ENCODE data around the gene GPR35.

Gene GPR35

DNA sequence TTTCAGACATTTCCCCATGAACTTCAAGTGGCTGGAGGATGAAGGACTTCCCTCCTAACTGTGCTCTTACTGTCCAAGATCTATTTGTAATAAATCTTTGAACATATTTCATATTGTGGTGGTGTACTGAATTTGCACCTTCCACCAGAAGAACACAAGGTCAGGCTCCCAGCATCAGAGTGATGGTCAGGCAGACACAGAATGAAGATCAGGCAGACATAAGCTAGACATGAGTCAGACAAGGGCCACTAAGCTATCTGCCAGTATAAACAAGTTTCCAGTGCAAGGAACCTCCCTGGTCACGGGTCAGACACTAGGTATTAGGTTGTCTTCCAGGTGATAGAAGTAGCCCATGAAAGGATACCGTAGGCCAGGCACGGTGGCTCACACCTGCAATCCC is 37.4 kb downstream of the GPR35 start:
- peaks cover 7% of the 10 kb centered on the region for H3K27me3 ChIP-seq (ENCODE audit: insufficient read depth, poor library complexity, severe bottlenecking)
- no peak for TF ChIP-seq SPI1 (IDR thresholded peaks at IDR 0.05; ENCODE audit: borderline replicate concordance, low read depth)
- no peak for TF ChIP-seq GABPA (IDR thresholded peaks at IDR 0.05; ENCODE audit: low read depth)
- no peak for TF ChIP-seq POLR2AphosphoS5 (IDR thresholded peaks at IDR 0.05; ENCODE audit: low read depth)
- no peak for TF ChIP-seq CTCF (IDR thresholded peaks at IDR 0.05; ENCODE audit: insufficient read depth, low read length)
- TF ChIP-seq, protein P1, sequence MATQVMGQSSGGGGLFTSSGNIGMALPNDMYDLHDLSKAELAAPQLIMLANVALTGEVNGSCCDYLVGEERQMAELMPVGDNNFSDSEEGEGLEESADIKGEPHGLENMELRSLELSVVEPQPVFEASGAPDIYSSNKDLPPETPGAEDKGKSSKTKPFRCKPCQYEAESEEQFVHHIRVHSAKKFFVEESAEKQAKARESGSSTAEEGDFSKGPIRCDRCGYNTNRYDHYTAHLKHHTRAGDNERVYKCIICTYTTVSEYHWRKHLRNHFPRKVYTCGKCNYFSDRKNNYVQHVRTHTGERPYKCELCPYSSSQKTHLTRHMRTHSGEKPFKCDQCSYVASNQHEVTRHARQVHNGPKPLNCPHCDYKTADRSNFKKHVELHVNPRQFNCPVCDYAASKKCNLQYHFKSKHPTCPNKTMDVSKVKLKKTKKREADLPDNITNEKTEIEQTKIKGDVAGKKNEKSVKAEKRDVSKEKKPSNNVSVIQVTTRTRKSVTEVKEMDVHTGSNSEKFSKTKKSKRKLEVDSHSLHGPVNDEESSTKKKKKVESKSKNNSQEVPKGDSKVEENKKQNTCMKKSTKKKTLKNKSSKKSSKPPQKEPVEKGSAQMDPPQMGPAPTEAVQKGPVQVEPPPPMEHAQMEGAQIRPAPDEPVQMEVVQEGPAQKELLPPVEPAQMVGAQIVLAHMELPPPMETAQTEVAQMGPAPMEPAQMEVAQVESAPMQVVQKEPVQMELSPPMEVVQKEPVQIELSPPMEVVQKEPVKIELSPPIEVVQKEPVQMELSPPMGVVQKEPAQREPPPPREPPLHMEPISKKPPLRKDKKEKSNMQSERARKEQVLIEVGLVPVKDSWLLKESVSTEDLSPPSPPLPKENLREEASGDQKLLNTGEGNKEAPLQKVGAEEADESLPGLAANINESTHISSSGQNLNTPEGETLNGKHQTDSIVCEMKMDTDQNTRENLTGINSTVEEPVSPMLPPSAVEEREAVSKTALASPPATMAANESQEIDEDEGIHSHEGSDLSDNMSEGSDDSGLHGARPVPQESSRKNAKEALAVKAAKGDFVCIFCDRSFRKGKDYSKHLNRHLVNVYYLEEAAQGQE (IDR thresholded peaks at IDR 0.05; ENCODE audit: insufficient replicate concordance, low read depth) = no peak
- no peak overlapping the region for H3K27ac ChIP-seq (replicated peaks)
- no peak overlapping the region for H3K4me3 ChIP-seq (replicated peaks; ENCODE audit: insufficient read depth, low read length)
- no peak for DNase-seq (ENCODE audit: low read depth in 1 of 2, low spot score in 1 of 2)

DNA sequence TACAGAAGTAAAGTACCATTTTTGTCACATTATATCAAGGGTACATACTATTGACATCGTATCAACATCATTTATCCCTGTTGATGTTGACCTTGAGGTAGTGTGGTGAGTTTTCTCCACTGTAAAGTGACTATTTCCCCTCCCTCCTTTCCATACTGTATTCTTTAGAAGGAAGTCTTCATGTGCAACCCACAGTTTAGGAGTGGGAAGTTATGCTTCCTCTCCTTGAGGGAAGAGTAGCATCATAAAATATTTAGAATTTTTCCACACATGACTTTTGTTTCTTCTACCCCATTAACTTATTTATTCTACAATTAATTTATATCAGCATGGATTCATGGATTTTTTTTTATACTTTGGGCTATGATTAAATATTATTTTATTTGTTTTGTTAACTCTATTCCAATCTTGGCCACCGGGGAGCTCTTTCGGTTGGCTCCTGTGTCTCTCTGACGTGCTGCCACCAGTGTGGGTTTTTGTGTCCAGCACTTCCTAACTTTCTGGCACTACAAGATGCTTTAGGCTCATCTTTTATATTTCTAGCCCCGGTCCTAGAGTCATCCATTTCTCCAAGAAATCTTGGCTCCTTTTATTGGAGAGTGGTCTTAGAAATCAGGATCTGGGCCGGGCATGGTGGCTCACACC is 38.4 kb downstream of the GPR35 start:
- H3K27me3 ChIP-seq (ENCODE audit: insufficient read depth, poor library complexity, severe bottlenecking) = peaks cover 7% of the 10 kb centered on the region
- no peak overlapping the region for H3K27ac ChIP-seq (replicated peaks)
- no peak for DNase-seq (ENCODE audit: low read depth in 1 of 2, low spot score in 1 of 2)
- TF ChIP-seq CTCF (IDR thresholded peaks at IDR 0.05; ENCODE audit: insufficient read depth, low read length) = no peak
- TF ChIP-seq POLR2AphosphoS5 (IDR thresholded peaks at IDR 0.05; ENCODE audit: low read depth) = no peak
- no peak for TF ChIP-seq GABPA (IDR thresholded peaks at IDR 0.05; ENCODE audit: low read depth)
- TF ChIP-seq SPI1 (IDR thresholded peaks at IDR 0.05; ENCODE audit: borderline replicate concordance, low read depth) = no peak
- TF ChIP-seq, protein P1 (IDR thresholded peaks at IDR 0.05; ENCODE audit: insufficient replicate concordance, low read depth) = no peak
- no peak overlapping the region for H3K4me3 ChIP-seq (replicated peaks; ENCODE audit: insufficient read depth, low read length)

DNA sequence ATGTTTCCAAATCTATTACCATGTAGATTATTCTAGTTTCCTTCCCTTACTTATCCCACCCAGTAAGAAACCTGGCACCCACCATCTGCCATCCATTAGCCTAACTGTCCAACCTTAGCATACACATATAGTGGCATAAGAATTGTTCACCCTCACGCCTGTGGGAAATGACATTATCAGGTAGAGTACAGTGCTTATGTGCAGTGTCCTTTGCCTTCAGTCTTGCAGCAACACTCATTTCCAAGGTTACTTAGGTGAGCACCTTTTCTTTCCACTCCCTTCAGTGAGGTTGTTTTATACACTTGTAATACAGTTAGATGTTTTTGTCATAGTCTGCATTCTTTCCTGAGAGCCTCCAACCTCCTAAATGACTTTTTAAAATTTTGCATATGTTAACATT is 39.3 kb downstream of the GPR35 start:
- H3K27ac ChIP-seq (replicated peaks) = no peak overlapping the region
- H3K27me3 ChIP-seq (ENCODE audit: insufficient read depth, poor library complexity, severe bottlenecking) = peaks cover 4% of the 10 kb centered on the region
- no peak overlapping the region for H3K4me3 ChIP-seq (replicated peaks; ENCODE audit: insufficient read depth, low read length)
- DNase-seq (ENCODE audit: low read depth in 1 of 2, low spot score in 1 of 2) = no peak
- TF ChIP-seq SPI1 (IDR thresholded peaks at IDR 0.05; ENCODE audit: borderline replicate concordance, low read depth) (no peak), POLR2AphosphoS5 (IDR thresholded peaks at IDR 0.05; ENCODE audit: low read depth) (no peak), CTCF (IDR thresholded peaks at IDR 0.05; ENCODE audit: insufficient read depth, low read length) (no peak), GABPA (IDR thresholded peaks at IDR 0.05; ENCODE audit: low read depth) (no peak)
- TF ChIP-seq, protein P1 (IDR thresholded peaks at IDR 0.05; ENCODE audit: insufficient replicate concordance, low read depth) = no peak

Measured in HL-60 (cell line).